HG03354 (cell line): ENCODE data around the gene TUBB2A.
"Not testable (repeated sequence)": the region's sequence is repeated elsewhere in the genome, so short reads cannot be mapped to it uniquely, and the experiment has no call there.

Experiments used
- ATAC-seq: cut with Tn5 transposase; IDR thresholded peaks from one replicate; pipeline ENCODE4 v1.9.1; 2021; ENCODE audit warnings: mild to moderate bottlenecking; ENCODE audit not compliant: unreplicated experiment, poor library complexity, severe bottlenecking

The TUBB2A gene

DNA sequence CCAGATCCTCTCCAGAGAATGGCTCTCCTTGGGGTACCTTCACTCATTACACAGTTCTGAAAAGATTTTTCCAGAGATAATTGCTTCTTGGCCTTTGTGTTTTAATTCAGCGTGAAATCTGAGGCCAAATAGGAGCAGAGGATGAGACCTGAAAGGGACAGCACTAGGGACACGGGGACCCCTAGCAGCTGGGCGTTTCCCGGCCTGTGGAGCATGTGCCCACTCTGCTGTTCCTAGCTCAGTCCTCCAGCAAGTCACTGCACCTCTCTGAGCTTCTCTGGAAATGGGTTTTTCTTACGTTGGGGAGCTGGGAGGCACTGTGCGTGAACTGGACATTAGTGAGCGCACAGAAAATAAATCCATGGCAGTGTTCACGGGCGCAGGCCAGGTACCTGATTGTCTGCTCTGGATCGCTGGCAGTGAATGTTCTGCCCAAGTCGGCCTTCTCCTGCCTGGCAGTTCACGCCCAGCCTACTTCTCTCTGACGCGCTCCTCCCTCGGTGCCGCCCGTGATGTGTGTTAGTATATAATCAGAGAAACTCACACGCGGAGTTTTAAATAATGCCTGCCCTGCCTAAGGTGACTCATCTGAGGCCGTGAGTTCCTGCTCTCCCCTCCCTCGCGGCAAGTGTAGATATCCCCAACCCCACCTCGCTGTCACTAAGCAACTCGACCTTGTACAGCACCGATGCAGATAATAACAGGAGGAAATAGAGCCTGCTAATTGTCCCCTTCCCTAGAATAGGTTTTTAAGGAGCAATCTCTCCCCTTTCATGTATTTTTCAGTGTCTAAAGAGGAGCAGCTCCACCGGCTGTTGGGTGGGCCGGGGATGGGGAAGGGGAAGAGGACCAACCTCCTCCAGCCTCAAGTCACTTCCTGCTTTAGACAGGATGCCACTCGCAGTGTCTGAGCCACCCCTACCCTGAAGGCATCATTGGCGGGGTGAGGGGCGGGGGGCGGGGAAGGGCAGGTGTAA is 2.7 kb upstream of the TUBB2A start:
- no peak for ATAC-seq

DNA sequence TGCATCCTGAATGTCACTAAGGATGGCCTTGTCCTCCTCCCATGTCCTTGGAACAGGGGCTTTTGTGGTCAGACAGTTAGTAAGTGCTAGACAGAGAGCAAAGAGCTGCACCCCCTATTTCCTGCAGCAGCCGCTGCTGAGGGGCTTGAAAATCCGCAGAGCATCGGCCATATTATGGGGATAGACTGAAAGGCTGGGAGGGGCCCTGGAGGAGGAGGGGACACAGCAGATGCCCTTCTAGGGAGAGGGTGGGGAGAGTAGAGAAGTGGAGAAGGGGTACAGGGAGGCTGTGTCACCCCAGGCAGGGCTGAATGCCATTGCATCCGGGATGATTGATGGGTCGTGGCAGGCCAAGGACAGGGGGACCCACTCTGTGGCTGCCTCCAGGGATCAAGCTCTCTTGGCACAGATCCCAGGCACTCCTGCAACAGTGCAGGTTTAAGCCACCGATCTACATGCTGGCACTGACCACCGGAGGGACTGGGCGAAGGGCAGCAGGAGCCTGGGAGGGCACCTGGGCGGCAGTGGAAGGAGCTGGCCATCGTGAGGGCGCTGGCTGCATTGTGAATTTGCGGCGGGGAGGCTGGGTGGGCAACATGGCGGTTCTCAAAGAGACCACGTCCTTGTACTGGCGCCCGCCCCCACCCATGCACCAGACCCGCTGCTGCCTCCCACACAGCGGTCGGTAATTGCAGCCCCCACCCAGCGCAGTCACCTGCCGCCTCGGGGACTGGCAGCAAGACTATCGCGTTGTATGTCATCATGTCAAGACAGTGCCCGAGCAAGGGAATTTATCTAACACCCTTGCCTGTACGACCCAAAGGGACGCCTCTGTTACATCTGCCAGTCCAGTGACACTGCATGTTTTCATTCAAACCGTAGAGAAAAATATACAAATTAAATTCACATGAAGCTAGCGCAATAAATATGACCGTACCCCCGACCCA is 887 bp downstream of the TUBB2A start:
- peak; percentile 25 for ATAC-seq

DNA sequence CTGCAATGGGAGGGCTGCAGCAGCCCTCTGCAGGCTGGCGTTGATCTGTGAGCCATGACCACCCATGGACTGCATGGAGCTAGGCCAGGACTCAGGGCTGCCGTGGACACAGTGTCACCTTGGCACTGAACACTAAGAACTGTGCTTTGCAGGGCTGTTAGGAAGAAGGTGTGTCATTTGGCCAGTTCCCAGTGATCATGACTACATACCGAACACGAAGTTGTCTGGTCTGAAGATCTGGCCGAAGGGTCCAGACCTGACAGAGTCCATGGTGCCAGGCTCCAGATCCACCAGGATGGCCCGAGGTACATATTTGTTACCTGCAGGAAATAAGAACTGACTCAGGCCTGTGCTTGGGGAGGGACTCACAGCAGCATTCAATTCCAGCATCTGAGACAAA is 1.9 kb downstream of the TUBB2A start:
- ATAC-seq, result not testable (repeated sequence)

DNA sequence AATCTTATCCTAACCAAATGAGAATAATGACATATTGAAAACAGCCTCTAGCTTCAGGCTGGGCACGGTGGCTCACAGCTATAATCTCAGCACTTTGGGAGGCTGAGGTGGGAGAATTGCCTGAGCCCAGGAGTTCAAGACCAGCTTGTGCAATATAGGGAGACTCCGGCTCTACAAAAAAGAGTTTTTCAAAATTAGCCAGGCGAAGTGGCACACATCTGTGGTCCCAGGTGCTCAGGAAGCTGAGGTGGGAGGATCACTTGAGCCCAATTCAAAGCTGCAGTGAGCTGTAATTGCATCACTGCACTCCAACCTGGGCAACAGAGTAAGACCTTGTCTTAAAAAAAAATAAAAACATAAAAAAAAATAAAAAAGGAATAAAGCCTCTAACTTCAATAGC is 4.7 kb downstream of the TUBB2A start:
- no peak for ATAC-seq

DNA sequence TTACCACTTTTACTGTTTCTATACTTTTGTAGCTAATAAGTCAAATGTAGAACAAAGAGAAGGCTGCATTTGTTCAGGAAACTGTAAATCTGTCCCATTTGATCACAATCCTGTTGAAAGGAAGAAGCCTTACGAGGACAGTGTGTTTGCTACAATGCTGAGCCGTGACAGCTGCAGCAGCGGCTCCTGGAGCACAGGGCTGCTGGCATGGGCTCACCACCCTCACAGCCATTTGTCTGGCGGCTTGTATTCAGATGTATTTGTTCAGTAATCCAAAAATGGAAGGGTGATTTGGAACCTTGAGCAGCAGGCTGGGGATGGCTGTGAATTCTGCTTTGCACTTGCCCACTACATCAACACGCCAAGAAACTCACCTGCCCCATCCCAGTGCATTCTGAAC is 5.7 kb downstream of the TUBB2A start:
- no peak for ATAC-seq

DNA sequence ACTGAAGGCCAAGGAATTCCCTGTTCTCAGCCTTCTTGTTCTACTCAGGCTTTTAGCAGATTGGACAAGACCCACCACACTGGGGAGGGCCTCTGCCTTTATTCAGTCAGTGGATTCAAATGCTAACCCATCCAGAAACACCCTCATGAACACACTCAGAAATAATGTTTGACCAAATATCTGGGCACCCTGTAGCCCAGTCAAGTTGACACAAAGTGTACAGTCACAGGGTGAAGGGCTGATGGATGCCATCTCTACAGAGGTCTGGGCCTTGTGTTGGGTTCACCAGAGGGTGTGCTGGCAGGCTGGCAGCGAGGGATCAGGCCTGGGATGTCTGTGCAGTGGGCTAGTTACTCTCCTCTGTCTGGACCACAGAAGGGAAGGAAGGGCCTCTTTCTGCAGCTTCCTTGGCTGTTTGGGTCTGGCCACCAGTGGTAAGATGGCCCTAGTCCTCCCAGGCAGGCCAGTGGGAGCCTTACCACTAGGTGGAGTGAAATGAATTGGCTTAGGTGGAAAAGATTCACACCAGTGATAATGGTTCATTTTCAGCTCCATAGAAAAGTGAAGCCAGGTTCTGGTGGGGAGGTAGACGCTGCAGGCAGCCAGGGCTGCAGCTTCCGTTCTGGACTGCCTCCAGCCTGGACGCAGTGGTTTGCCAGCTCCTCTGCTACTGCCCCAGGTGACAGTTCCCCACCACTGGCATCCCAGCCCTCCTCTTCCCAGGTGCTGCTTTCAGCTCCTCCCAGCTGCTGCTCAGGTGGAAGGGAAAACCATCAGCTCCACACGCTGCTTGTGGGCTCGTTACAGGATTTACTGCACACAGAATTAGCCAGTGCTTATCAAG is 9.2 kb downstream of the TUBB2A start:
- no peak for ATAC-seq

DNA sequence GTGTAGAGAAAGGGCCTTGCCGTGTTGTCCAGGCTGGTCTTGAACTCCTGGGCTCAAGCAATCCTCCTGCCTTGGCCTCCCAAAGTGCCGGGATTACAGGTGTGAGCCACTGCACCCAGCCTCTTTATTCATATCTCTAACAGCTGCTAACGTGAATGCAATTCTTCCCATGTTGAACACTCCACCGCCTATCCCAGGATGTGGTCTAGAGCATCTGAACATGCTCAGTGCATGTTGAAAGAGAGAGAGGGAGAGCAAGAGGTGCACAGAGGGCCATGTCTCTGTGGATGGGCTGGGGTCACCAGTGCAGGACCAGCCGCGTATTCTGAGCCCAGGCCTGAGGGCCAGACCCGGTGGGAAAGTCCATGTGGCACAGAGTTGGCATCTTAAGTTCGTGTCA is 12.8 kb downstream of the TUBB2A start:
- no peak for ATAC-seq

DNA sequence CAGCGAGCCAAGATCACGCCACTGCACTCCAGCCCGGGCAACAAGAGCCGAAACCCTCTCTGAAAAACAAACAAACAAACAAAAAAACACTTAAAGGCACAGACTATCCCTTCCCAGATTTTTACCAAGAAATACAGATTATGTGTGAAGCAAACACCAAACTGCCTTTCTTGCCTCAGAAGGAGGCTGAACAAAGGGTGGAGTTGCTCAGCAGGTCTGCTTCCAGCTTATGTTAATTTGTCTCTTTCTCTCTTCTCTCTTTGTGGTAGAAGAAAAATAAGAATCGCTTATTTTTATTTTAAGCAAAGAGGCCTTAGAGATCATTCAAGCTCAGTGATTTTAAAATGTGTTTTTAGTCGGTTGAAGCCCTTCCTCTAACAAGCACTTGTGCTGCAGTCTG is 14.2 kb downstream of the TUBB2A start:
- no peak for ATAC-seq

DNA sequence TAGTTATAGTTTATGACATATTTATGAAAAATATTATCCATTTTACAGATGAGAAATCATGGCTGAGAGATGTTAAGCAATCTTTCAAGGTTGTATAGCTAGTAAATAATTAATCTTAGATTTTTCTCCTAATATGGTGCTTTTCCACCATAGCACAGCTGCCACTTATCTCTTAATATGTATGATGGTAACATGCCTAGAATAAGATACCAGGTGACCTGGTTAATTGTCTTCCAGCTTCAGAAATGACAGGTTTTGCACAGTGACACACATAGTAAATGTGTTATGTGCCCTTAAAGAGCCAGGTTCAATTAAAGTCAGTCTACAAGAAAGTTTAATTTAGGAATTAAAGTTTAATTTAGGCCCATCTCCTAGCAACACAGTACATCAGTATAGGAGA is 14.8 kb downstream of the TUBB2A start:
- no peak for ATAC-seq

DNA sequence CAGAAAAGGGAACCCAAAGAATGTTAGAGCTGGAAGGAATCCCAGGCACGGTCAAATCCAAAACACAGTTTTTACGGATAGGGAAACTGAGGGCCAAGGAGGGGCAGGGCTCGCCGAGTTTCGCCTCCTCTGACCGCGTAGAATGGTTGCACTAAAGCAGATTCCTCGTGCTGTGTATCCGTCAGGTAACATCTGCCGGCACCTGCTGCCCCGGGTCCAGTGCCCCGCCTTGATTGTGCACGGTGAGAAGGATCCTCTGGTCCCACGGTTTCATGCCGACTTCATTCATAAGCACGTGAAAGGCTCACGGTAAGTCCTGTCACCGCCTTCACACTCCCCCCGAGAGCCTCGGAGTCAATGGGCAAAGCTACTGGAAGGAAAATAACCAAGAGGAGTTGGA is 17.1 kb downstream of the TUBB2A start:
- ATAC-seq, result no peak

DNA sequence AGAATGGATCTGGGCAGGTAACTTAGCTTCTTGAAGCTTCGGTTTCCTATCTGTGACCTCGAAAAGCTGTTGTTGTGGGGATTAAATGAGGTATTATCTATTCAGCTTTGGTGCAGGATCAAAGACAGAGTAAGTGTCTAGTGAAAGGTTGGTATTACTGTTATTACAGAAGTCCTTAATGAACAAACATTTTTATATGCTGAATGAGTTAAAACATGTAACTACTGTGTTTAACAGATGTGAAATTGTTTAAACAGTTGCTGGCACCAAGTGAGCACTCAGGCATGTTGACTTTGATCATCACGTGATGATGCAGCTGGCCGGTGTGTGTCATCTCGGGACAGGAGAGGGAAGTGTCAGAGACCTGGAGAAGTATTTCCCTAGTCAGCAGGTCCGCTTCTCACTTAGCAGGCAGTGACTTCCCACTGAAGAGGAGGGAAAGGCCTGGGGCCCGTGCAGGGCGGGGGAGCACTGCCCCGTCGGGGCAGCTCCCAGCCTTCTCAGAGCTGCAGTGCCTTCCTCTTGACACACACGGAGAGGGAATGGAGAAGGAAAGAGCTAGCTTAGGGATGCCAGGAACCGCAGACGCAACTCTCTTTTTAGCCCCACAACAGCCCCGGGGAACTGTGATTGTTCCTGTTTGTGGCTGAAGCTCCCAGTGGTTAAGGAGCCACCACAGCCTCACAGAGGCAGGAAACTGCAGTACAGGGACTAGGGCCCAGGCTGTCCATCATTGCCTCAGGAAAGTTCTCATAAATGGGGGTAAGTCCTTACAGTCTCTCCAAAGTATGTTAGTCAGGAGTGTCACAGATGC is 18.0 kb downstream of the TUBB2A start:
- no peak for ATAC-seq

DNA sequence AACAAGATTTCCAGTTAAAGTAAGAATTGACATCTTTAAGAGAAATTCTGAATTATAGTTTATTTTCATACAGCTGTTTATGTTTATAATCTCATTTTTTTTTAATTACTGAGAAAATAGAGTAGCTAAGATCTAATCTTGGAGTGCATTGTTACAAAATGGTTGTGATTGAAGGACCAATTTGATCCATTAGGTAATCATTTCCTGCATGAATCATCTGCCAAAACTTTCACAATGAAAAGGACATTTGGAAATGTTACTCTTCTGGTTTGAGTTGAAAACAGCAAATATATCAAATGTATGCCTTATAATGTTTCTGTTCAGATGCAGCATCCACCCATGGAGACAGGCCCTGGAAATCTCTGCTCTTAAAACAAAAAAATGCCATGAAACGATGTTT is 19.0 kb downstream of the TUBB2A start:
- ATAC-seq, result no peak

DNA sequence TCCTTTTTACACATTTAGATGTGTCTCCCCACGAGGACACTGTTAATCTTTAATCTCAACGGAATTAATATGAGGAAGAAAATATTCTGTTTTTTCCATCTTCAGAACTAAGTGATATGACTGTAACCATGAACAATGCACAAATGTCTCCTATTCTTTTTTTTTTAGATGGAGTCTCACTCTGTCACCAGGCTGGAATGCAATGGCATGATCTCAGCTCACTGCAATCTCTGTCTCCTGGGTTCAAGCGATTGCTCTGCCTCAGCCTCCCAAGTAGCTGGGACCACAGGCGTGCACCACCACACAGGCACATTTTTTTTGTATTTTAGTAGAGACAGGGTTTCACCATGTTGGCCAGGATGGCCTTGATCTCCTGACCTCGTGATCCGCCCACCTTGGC is 19.5 kb downstream of the TUBB2A start:
- ATAC-seq, result not testable (repeated sequence)

DNA sequence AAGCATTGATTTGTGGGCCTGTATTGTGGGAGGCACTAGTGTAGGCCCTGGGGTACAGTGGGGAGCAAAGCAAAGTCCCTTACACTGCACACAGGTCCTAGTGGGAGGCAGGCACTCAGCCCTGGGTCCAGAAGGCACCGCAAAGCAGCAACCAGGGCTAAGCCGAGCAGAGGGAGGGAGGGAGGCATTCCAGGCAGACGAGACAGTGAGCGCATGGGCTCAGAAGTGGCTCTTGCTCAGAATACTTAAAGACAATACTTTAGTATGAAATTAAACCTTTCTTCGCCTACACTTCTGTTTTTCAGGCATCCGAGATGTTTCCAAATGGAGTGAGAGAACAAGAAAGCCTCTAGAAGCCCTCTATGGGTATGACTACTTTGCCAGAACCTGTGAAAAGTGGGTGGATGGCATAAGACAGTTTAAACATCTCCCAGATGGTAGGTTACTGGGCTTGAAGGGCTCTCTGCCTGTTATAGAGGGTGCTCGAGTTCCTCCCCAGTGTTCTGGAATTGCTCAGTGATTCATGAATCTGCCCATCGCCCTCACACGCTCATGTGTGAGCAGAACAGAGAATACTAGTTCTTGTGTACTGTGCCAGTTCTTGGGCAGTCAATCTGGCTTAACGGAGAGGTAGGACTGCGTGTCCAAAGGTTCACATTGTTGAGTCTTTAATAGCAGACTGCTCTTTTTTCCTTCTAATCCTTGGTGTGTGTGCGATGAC is 20.1 kb downstream of the TUBB2A start:
- no peak for ATAC-seq

DNA sequence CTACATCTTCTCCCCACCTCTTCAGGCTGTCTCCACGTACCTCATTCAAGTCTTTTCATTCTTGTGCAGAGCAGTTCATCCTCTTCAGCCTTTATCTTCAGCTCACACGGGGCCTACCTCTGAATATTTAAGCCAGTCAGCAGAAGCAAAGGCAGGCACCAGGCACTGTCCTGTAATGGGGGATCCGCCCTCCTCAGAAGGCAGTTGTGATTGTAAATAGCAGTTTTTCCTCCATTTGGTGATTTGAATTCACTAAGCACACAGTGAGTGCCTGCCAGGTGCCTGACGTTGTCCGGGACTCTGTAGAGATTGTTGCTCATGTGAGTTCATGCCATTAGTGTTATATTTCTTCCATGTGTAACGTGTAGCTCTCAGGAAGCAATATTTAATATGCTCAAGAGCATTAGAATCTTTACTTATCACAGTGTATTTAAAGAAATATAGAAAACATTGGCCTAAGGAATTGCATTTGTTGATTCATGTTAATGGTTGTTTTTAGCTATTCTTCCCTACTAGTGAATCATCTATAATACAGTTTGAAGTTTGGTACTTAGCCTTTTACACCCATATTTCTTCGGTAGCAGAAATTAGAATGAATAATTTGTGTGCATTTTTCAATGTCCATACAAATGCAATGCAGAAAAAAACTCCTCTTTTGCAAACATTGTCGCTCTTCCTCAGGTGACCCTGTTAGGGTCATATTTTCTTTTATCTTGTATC is 20.9 kb downstream of the TUBB2A start:
- no peak for ATAC-seq

DNA sequence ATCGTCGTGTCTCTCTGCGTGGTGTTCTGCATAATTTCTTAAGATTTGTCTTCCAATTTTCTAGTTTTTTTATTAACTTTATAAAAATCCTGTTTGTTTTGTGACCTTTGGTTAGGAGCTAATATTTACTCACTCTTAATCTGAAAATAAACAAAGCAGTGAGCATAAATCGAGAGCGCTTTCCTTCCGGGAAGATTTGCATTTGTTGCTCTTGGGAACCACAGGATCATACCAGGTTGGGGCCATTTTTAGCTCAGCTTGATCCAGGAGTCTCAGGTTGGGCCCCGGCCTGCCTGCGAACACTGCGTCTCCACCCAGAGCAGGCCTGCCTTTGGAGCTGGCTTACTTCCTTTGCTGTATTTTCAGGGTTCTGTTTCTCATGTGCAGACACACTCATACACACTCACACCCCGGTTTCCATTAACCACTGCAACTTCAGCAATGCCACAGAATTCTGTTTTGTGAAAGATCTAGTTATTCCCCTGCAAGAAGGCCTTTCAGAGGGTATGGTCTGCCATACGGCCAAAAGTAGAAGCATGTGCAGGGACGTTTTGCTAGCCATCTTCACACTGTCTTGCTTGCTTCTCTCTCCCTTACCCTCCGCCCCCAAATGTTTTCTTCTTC is 21.6 kb downstream of the TUBB2A start:
- no peak for ATAC-seq

DNA sequence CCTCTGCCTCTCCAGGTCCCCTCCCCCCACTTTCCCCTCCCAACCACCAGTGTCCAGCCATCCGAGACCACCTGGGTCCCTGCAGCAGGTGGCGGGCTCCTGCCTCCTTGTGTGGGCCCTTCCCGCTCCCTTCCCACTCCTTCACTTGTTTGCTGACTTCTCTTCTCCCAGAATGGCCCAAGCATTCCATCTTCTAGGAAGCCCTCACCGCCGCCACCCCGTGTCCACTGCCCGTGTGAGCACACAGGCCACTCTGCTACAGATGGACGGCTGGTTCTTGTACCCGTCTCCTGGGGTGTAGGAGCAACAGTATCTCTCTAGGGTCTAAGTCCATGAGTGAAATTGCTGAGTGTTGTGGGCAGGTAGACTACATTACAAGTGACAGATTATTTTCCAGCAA is 23.8 kb downstream of the TUBB2A start:
- ATAC-seq, result no peak
